Raji (cell line): Measurements from ENCODE around the gene TENM4.

ENCODE experiments used
- POLR2A ChIP-seq: IDR thresholded peaks from 2 replicates; pipeline ENCODE4 v1.6.1; 2011; ENCODE audit warnings: low read depth, low read length, control low read depth; ENCODE audit not compliant: insufficient read depth

The TENM4 gene

GRCh38 chr11:78730267-78730824, 710.5 kb downstream of the TENM4 start:
- TF ChIP-seq POLR2A: no peak

DNA sequence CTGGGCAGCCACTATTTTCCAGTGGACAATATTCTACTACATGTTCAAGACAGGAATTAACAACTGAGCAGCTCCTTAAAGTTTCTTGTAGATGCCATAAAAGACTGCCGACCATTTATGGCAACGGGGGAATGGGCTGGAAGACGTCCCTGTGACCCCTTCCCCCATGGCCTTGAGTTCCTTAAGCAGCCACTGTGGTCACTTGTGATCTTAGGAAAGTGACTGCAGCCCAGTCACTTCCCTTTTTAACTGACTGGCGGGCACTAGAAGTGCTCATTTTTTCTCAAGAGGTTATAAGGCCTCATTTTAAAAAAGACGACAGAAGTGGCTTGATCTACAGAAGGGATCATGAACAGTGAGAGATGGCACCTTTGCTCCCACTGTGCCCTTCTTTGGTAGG, 713.0 kb downstream of the TENM4 start:
- no peak for TF ChIP-seq POLR2A

DNA sequence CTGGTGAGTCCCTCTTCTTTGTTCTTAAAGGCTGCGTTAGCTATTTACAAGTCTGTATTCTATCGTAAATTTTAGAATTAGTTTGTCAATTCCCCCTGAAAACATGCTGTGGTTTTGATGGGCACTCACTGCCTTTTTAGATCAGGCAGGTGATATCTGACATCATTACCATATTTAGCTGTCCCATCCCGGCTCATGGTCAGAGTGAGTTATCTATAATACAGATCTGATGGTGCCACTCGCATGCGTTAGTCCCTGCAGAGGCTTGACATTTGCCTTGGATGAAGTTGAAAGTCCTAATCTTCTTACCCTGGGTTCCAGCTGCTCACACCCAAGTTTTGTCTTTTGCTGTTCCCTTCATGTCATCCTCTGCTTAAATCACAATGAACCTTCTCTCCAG, 715.6 kb downstream of the TENM4 start:
- TF ChIP-seq POLR2A: no peak

- TF ChIP-seq POLR2A: no peak
These were observed 718.0 kb downstream of the TENM4 start for GRCh38 chr11:78722786-78723185.

DNA sequence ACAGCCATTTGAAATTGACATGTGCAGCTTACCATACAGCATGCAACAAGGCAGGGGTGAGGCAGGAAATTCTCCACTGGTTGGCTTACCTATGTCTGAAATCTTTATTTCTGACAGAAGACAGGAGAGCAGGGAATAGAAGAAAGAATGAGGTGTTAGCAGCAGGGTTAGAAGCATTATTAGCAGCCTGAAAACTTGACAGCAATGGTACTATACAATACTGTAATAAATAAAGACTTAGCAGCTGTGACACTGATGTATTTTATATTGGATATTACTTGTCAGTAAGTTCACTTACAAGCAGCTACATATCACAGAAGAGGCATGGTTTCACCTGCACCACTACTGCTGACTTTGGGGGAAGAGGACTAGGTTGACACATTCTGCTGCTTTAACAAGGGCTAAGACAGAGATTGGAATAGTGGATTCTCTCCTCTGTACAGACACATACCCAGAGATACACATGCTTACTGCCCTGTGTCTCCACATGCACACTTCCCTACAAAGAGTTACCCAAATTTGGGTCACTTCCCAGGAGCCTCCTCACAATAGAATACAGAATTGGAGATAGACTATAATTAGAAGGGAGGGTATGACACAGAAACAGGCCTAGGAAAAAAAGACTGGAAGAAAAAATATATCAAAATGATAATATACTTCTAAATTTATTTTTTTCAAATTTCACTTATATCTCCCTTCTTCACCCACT, 720.4 kb downstream of the TENM4 start:
- TF ChIP-seq POLR2A: no peak

DNA sequence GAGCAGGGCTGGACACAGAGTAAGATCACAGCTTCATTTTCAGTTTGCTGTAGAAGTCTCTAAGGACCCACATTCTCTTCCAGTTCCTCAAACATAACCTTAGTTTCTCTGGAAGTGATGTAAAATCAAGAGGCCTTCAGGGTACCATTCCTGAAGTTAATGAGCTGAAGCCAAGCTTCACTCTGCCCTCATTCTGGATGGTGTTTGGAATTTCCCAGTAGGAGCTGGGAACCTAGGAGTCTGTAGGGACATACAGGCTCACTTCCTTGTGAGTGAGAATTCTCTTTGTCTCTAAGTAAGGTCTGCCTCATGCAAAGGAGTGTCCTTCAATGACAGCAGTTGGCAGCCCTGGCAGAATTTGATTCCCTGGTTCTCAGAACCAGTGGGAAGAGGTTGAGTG, 723.8 kb downstream of the TENM4 start:
- no peak for TF ChIP-seq POLR2A

DNA sequence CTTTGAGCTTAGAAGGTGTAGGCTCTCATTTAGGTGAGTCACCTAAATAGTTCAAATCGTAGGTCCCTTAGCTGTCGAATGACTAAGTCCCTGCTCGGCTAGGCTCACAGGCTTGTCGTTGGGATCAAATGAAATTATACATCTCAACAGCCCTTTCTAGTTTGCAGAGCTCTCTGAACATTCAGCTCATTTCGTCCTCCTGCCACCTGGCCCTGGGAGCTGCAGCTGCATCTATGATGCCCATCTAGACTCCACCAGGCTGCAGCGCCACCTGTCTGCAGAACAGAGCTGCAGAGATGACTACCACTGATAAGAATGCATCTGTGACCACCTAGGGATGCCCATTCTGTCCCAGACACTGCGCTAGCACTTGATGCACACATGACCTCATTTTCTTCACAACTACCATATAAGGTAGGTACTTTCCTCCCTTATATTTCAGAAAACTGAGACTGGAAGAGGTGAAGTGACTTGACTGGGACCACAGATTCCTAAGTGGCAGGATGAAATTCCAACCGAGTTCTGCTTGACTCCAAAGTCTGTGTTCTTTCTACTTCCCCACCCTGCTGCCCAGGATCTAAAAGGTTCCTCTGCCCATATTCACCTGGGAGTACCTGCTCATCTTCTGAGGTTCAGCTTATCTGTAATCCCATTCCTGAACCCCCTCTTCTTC, 725.1 kb downstream of the TENM4 start:
- no peak for TF ChIP-seq POLR2A

DNA sequence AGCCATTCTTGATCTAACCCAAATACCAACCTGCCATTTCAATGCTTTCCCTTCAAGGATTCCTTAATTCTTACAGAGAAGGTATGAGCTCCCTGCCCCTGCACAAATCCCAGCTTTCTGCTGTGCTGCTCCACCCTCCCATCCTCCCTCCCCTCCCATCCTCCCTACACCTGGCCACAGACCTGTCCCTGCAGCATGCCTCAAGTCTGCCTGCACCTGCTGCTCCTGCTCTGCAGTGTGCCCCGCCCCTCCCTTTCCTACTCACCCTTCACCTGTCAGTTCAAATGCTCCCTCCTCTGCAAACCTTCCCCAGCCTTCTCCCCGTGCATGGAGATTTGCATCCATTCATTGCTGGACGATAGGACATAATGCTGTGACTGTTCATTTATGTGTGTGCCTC, 726.3 kb downstream of the TENM4 start:
- TF ChIP-seq POLR2A: no peak

- TF ChIP-seq POLR2A: no peak
These were observed 729.1 kb downstream of the TENM4 start for GRCh38 chr11:78711735-78712134.

DNA sequence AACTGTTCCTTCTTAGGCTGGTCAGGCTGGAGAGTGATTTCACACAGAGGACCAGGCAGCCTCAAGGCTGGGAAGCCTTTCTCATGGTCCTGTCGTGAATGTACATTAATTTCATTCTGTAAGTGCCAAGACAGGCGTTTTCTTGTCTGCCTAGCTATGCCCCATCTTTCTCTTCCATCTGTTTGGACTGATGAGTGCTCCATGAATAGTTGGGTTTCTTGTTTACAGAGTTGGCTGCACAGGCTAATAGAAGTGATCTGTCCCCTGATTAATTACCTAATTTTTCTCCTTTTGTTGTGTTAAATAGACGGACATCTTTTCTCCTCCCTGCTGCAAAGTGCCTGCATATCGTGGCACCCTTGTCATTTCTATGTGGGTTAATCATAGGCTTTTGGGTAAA, 730.4 kb downstream of the TENM4 start:
- no peak for TF ChIP-seq POLR2A

GRCh38 chr11:78708388-78708787, 732.4 kb downstream of the TENM4 start:
- no peak for TF ChIP-seq POLR2A

GRCh38 chr11:78706551-78706950, 734.3 kb downstream of the TENM4 start:
- TF ChIP-seq POLR2A: no peak

- no peak for TF ChIP-seq POLR2A
These were observed 736.0 kb downstream of the TENM4 start for GRCh38 chr11:78704811-78705210.

GRCh38 chr11:78699609-78700135, 741.2 kb downstream of the TENM4 start:
- no peak for TF ChIP-seq POLR2A

DNA sequence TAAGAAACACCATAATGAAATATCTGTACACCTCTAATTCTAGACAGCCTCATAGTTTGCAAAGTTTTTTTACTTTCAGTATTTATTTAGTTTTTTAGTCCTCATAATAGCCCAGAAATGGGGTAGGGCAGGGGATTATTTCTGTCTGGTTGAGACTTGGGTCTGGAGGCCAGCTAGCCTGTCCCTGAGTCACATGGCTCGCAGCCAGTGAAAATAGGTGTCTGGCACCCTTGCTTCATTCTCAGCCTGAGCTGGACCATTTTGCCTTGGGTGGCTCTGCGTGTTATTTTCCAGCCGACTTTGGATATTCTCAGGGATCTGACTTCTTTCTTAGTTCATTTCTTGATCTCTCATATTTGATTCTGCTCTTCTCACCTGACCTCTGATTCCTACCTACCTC, 742.2 kb downstream of the TENM4 start:
- TF ChIP-seq POLR2A: no peak

GRCh38 chr11:78696177-78696576, 744.7 kb downstream of the TENM4 start:
- TF ChIP-seq POLR2A: no peak

DNA sequence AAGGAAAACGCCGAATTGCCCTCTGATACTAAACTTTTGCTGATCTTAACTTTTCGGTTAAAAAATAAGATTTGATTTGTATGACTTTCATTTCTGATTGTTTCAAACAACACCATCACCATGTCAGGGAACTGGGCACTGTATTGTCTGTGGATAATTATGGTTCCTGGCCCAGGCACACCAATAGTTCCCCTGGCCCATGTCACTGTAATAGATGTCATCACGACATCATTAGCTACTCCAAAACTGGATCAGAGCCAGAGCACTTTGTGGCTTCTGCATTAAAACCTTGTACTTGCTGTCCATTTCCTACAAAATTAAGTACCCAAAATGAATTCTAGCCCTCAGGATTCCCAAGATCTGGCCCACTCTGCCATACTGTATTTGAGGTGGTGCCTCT, 746.7 kb downstream of the TENM4 start:
- no peak for TF ChIP-seq POLR2A

GRCh38 chr11:78691215-78691614, 749.6 kb downstream of the TENM4 start:
- no peak for TF ChIP-seq POLR2A
